Epidermal melanocyte (primary cell): Measurements from ENCODE around the gene CGGBP1.

ENCODE experiments used
- DNase-seq: peaks from one replicate; pipeline ENCODE4 v3.0.0; 2011; ENCODE audit warnings: low spot score; ENCODE audit not compliant: insufficient read length

Gene CGGBP1, protein sequence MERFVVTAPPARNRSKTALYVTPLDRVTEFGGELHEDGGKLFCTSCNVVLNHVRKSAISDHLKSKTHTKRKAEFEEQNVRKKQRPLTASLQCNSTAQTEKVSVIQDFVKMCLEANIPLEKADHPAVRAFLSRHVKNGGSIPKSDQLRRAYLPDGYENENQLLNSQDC

DNA sequence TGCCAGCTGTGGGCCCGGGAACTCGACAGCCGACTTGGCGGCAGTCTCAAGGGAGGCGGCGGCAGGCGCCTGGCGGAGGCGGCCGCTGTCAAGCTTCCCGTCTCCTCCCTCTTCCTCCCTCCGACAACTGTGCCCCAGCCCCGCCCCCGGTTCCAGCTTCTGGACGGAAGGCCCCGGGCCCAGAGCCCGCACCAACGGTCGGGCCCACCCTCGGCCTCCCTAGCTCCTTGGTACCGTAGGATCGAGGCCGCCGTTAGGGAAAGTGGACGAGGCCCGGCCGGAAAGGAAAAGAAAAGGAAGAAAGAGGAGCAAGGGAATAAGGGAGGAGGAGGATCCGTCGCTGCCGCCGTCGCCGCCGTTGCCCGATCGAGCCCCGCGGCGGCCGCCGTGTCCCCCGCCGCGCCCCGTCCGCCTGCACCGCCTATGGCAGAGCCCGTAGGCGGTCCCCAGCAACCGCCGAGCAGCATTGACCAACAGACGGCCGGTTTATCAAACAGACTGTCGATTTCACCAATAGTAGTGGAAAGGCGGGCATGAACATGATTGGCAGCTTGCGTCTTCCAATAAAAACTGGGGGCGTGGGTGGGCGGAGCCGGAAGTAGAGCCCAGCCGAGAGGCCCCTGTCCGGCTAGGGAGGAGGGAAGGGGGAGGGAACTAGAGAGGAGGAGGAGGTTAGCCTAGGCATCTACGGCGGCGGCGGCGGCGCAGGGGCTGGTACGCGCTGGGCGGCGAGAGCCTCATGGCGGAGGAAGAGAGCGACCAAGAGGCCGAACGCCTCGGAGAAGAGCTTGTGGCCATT, at the start of gene CGGBP1, which contains the start of gene ZNF654:
Gene CGGBP1, minus strand, starts transcription at position 425 of the 799 bp plus-strand sequence. CDS start 3,029 bp downstream, outside the sequence.
Gene ZNF654, plus strand, starts transcription at position 675 of the 799 bp plus-strand sequence. Its CDS starts 65 bp downstream, at position 740.
- DNase-seq, result peak; percentile 84

DNA sequence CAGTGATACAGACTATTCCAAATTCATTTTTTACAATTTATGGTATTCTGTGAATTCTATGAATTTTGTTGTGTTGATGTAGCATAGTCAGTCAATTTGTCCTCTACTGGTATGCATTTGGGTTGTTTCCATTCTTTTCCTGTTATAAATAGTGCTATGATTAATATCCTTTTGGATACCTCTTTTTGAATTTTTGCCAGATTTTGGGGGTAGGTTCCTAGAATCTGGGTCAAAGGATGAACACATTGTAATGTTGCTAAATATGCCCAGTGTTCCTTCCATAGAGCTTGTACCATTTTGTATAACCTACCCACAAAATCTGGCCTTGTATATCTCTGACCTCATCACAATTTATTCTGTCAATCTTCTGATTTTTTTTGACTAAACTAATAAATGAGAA, 46.5 kb upstream of the CGGBP1 start:
- DNase-seq, result no peak

DNA sequence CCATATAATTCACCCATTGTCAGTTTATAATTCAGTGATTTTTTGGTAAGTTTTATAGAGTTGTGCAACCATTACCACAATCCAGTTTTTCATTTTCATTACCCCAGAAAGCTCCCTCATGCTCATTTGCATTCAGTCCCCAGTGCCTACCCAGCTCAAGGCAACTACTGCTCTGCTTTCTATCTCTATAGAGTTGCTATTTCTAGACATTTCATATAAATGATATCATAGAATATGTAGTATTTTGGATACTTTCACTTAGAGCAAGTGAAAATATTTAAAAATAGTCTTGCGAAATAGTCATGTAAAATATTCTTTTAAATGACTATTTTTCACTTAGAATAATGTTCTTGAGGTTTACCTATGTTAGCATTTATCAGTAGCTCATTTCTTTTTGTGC, 42.3 kb upstream of the CGGBP1 start:
- no peak for DNase-seq

DNA sequence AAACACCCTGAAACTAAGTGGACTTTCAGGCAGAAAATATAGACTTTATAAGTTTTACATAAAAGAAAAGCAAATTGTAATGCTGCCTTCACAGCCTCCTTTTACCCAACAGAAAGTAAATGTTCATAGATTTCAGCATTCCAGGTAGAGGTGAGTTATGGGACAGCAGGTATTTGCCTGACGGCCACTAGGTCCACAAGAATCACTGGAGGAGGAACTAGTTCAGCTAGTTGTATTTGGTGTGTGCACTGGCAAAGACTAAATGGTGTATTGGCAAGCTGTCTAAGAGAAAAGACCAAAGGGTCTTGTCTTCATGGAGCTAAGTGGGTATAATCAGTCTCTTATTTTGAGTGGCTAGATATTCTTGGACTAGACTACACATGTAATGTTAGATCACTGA, 34.5 kb upstream of the CGGBP1 start:
- no peak for DNase-seq

DNA sequence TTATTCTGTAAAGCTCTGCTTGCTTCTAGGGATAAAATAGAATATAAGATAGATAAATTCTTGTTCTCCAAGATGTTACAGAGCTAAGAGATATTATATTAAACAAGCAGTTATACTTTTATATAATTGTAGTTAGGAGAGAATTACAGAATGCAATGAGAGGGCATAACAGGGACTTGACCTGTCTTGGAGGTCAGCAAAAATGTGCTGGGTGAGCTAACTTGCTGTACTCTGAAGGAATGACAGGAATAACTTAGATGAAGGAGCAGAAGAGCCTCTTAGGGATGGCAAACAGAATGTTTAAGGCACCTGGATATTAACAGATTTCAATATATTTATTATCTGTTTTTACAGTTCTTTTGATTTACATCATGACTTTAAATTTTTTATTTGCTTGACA, 33.5 kb upstream of the CGGBP1 start:
- no peak for DNase-seq

GRCh38 chr3:88090681-88091080, 31.9 kb upstream of the CGGBP1 start:
- no peak for DNase-seq

DNA sequence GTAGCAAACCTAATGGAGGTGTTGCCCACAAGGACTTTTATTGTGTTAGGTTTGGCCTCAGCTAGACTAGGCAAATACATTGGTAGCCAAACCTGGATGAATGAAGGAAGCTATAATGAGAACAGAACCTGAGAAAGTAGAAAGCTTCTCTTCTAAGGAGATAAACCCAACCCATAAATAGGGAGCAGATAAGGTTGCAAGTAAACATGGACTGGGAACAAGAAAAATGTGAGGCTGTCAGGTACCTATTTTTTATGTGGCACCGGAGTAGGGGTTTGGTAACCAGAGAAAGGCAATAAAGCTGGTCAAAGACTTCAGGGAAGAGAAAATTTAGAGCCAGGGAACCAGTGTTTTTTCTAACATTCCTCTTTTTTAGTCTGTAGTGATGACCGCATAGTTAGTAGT, 25.3 kb upstream of the CGGBP1 start:
- no peak for DNase-seq

DNA sequence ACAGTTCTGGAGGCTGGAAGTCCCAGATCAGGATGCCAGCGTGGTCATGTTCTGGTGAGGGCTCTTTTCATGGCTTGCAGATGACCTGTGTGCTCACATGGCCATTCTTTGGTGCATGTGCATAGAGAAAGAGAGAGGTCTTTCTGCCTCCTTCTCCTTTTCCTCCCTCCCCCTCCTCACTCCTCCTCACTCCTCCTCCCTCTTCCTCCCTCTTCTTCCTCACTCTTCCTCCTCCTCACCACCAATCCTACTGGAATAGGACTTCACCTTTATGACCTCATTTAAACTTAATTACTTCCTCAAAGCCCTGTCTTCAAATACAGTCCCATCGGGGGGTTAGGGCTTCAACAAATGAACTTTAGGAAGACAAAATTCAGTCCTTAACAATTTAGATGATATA, 24.0 kb upstream of the CGGBP1 start:
- no peak for DNase-seq

DNA sequence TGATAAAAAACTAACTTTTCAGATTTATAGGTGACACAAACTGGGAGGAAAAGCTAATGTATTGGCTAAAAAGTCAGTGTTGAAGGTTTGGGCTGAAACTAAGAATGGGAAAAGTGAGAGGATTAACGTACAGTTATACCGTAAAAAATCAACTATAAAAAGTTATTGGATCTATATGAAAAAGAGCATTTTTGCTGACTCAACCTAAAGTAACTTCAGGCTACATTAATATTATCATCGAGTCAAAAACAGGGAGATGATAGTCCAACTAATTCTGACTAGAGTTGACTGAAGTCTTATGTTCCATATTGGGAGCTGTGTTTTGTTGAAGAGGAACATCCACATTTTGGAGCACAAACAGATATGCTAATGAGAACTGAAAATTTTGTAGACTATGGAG, 20.1 kb upstream of the CGGBP1 start:
- DNase-seq, result no peak

- no peak for DNase-seq
Measured at GRCh38 chr3:88076712-88077111, 17.9 kb upstream of the CGGBP1 start.

DNA sequence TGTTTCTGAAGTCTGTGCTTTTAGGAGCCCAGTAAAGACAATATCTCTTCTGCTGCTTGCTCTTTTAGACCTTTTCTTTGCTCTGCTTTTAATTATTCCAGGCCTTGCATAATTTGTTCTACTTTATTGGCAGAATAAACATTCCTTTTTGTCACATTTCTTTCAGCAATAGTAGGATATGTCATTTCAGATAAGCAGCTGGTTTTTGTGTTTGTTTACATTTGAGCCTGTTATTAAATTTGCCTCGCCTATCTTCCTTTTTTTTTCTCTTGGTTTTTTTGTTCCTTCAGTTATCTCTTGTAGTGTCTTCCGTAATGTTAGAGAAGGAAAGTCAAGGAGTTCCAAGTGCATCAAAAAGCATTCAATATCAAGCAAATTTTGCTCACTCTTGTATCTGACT, 16.7 kb upstream of the CGGBP1 start:
- DNase-seq, result no peak

DNA sequence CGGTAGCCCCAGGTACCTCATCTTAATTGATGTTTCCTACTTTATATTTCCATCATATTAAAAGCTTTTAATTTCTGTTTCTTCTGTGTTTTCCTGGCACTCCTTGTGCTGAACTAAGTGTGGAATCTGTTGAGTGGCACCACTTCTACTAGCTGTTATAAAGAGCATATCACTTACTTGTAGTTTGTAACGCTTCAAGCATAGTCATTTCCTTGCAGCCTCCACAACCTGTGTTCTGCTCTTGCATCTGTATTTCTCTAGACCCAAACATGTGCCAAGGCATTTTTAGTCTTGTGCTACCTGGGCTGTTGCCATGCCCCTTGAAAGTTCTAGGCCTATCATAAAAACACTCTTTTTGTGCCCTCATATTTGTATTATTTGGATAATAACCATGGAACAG, 16.3 kb upstream of the CGGBP1 start:
- no peak for DNase-seq

GRCh38 chr3:88061746-88062145, 2.9 kb upstream of the CGGBP1 start:
- no peak for DNase-seq

GRCh38 chr3:88059380-88060170, 770 bp upstream of the CGGBP1 start:
- DNase-seq, result no peak

GRCh38 chr3:88058306-88058580, 562 bp downstream of the CGGBP1 start:
- DNase-seq, result no peak

DNA sequence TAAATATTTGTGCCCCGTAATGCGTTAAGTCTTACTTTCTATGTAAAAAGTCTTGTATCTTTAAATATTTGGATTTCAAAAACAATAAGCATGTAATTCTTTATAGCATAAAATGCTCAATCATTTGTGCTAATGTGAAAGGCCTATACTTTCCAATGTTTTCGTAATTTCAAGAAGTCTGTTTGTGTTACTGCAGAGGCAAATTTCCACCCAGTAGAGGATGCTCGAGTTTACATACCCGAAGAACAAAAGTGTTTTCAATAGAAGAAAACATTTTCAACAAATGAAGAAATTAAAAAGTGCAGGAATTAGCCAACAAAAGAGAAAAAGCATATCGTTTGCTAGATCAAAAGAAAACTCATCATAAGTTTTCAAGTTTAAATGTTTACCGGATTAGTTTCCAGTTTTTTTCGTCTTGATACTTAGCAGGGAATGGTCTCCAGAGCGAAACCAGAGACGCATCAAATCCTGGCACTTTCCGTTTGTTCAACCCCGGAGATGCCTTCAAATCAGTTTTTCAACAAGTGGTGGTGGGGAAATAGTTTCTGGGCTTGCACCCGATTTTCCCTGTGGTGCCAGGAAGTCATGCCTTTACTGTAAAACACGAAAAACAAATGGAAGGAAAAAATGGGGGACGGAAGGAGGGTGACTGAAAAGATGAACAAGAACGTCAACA, 1.0 kb downstream of the CGGBP1 start:
- no peak for DNase-seq

- no peak for DNase-seq
Measured at GRCh38 chr3:88046766-88047165, 12.0 kb downstream of the CGGBP1 start.

- no peak for DNase-seq
Measured at GRCh38 chr3:88044411-88044810, 14.4 kb downstream of the CGGBP1 start.

- no peak for DNase-seq
Measured at GRCh38 chr3:88041005-88041404, 17.8 kb downstream of the CGGBP1 start.

- no peak for DNase-seq
Measured at GRCh38 chr3:88040529-88040928, 18.3 kb downstream of the CGGBP1 start.

DNA sequence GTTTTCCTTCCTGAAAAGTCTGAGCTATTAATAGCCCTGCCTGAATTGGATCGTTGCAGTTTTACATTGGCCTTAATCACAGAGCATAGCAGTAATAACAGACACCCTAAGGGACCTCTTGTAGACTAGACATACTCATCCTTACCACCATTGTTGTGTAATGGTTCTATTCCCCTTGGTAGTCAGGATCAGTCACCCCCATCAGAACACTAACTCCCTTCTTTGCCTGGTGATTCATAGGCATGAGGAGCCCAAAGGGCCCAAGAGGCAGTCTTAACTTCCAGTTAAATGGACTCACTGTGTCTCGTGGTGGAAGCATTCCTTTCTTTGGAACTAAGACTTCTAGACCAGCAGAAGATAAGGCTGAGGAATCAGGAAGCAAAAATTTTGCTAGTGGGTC, 20.2 kb downstream of the CGGBP1 start:
- DNase-seq, result no peak

- no peak for DNase-seq
Measured at GRCh38 chr3:88036221-88036620, 22.6 kb downstream of the CGGBP1 start.
